Neutrophil (primary cell): ENCODE data around the gene NF1.
"Not testable (repeated sequence)": the region's sequence is repeated elsewhere in the genome, so short reads cannot be mapped to it uniquely, and the experiment has no call there.

Source experiments
- H3K27ac ChIP-seq: fragments of 200-600 bp; sonication (generic); 2 replicates; pipeline ENCODE4 v1.5.1; 2016; ENCODE audit warnings: mild to moderate bottlenecking, moderate library complexity
- H3K27me3 ChIP-seq: fragments of 200-600 bp; sonication (generic); 2 replicates; pipeline ENCODE4 v1.6.0; 2016; ENCODE audit warnings: mild to moderate bottlenecking
- H3K36me3 ChIP-seq: fragments of 200-600 bp; sonication (generic); 2 replicates; pipeline ENCODE4 v1.5.1; 2017
- H3K4me1 ChIP-seq, 2 experiments: fragments of 200-600 bp in 1 of 2; sonication (generic) in 1 of 2; 1 replicate in 1 of 2; 2 replicates in 1 of 2; pipeline versions ENCODE4 v1.5.1 to v1.6.1; 2013 to 2016; ENCODE audit warnings: low read depth in 1 of 2, low read length in 1 of 2, mild to moderate bottlenecking in 1 of 2, moderate library complexity in 1 of 2; ENCODE audit not compliant: control insufficient read depth in 1 of 2, insufficient read depth in 1 of 2
- H3K4me3 ChIP-seq, 2 experiments: fragments of 200-600 bp in 1 of 2; sonication (generic) in 1 of 2; 1 replicate in 1 of 2; 2 replicates in 1 of 2; pipeline ENCODE4 v1.5.1; 2013 to 2016; ENCODE audit warnings: low read depth in 1 of 2, low read length in 1 of 2, mild to moderate bottlenecking in 1 of 2, moderate library complexity in 1 of 2
- H3K9me3 ChIP-seq: fragments of 200-600 bp; sonication (generic); 2 replicates; pipeline ENCODE4 v1.5.1; 2016
- TF ChIP-seq, protein P1 (sequence below): fragments of 200-600 bp; sonication (generic); IDR thresholded peaks from 2 replicates; pipeline ENCODE4 v1.5.1; 2016; ENCODE audit warnings: antibody characterized with exemption

NF1 gene

GRCh38 chr17:31105991-31106390 is 11.2 kb downstream of the NF1 start:
- H3K4me1 ChIP-seq, result no peaks in the 10 kb centered on the region
- H3K27ac ChIP-seq, result no peak overlapping the region
- TF ChIP-seq, protein P1, sequence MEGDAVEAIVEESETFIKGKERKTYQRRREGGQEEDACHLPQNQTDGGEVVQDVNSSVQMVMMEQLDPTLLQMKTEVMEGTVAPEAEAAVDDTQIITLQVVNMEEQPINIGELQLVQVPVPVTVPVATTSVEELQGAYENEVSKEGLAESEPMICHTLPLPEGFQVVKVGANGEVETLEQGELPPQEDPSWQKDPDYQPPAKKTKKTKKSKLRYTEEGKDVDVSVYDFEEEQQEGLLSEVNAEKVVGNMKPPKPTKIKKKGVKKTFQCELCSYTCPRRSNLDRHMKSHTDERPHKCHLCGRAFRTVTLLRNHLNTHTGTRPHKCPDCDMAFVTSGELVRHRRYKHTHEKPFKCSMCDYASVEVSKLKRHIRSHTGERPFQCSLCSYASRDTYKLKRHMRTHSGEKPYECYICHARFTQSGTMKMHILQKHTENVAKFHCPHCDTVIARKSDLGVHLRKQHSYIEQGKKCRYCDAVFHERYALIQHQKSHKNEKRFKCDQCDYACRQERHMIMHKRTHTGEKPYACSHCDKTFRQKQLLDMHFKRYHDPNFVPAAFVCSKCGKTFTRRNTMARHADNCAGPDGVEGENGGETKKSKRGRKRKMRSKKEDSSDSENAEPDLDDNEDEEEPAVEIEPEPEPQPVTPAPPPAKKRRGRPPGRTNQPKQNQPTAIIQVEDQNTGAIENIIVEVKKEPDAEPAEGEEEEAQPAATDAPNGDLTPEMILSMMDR, result no peak

DNA sequence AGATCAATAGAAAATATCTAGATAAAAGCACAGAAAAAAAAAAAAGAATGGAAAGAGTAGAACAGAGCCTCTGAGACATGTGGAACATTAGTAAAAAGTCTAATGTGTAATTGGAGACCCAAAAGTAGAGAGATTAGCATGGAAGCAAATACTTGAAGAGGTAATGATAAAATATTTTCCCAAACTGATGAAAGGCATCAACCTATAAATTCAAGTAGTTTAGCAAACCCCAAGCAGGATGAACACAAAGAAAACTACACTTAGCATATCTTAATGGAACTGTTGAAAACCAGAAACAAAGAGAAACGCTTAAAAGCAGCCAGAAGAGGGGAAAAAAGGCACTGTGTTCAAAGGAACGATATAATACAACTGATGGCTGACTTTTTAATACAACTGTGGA is 16.4 kb downstream of the NF1 start:
- Histone ChIP-seq H3K4me1 (no peaks in the 10 kb centered on the region), H3K27me3 (no peaks in the 10 kb centered on the region), H3K4me3 (no peak overlapping the region), H3K27ac (no peak overlapping the region), H3K36me3 (no peaks in the 10 kb centered on the region), H3K9me3 (no peaks in the 10 kb centered on the region)
- TF ChIP-seq, protein P1, result no peak

More at GRCh38 chr17:31105991-31106390, 11.2 kb downstream of the NF1 start:
- Histone ChIP-seq H3K4me3 (no peak overlapping the region), H3K36me3 (no peaks in the 10 kb centered on the region), H3K27me3 (no peaks in the 10 kb centered on the region), H3K9me3 (no peaks in the 10 kb centered on the region)

GRCh38 chr17:31112001-31112661 is 17.4 kb downstream of the NF1 start:
- Histone ChIP-seq H3K36me3 (no peaks in the 10 kb centered on the region), H3K9me3 (no peaks in the 10 kb centered on the region), H3K4me1 (no peaks in the 10 kb centered on the region), H3K4me3 (no peak overlapping the region), H3K27me3 (no peaks in the 10 kb centered on the region), H3K27ac (no peak overlapping the region)
- TF ChIP-seq, protein P1, result no peak

GRCh38 chr17:31113368-31113767 is 18.6 kb downstream of the NF1 start:
- H3K27me3 ChIP-seq, H3K36me3 ChIP-seq, H3K9me3 ChIP-seq, H3K4me3 ChIP-seq, H3K27ac ChIP-seq, H3K4me1 ChIP-seq: not testable (repeated sequence)

DNA sequence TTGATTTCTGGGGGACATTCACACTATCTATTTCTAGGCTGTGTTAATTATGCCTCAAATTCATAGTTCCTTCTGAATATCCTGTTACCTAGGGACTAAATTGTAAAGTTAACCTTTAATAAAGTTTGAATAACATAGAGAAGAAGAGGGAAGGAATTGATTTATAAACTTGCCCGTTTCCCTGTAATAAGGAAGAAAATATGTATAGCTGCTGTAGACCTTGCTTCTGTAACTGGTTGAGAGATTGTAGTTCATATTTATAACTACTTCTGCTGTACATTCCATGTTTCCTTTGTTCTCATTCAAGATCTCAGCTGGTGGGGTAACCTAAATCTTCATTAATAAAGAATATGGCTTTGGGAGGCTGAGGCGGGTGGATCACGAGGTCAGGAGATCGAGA is 19.2 kb downstream of the NF1 start:
- Histone ChIP-seq H3K4me1 (no peaks in the 10 kb centered on the region), H3K36me3 (no peaks in the 10 kb centered on the region), H3K27ac (no peak overlapping the region), H3K27me3 (no peaks in the 10 kb centered on the region), H3K9me3 (no peaks in the 10 kb centered on the region), H3K4me3 (no peak overlapping the region)
- TF ChIP-seq, protein P1, result no peak

DNA sequence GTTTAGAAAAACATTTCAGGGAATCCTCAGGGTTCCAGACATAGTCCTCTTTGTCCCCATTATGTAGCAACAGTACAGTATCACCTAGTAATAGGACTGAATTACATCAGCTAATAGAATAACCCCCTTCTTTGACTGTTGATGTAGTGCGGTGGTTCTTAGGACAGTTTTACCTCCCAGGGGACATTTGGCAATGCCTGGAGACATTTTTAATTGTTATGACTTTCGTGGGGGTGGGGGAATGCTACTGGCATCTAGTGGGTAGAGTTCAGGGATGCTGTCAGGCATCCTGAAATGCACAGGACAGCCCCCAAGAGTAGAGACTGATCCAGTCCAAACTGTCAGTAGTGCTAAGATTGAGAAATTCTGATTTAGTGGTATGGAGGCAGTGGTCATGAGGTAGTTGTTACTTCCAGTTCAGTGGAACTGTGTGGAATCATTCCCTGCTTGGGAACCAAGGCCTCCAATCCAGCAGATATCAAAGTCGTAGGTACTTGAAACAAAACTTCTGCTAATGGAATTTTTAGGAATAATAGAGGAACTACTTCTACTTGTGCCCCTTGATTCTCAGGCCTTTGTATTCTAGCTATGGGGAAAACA is 20.3 kb downstream of the NF1 start:
- H3K9me3 ChIP-seq, result no peaks in the 10 kb centered on the region
- H3K36me3 ChIP-seq, result no peaks in the 10 kb centered on the region
- no peaks in the 10 kb centered on the region for H3K4me1 ChIP-seq
- H3K27me3 ChIP-seq, result no peaks in the 10 kb centered on the region
- no peak overlapping the region for H3K27ac ChIP-seq
- H3K4me3 ChIP-seq, result no peak overlapping the region
- TF ChIP-seq, protein P1, result no peak
